Brain microvascular endothelial cell (primary cell): ENCODE data around the gene NCAN.
"Not testable (repeated sequence)": the region's sequence is repeated elsewhere in the genome, so short reads cannot be mapped to it uniquely, and the experiment has no call there.

Source experiments
- DNase-seq: peaks from one replicate; pipeline ENCODE4 v3.0.0-alpha.2; 2020
- H3K27ac ChIP-seq: fragments of 250-450 bp; sonication (Bioruptor Pico); 2 replicates; pipeline ENCODE4 v1.5.1; 2020; ENCODE audit warnings: mild to moderate bottlenecking, moderate library complexity
- H3K27me3 ChIP-seq: fragments of 250-450 bp; sonication (Bioruptor Pico); replicated peaks from 2 replicates; pipeline ENCODE4 v1.5.1; 2020; ENCODE audit warnings: mild to moderate bottlenecking
- H3K36me3 ChIP-seq: fragments of 250-450 bp; sonication (Bioruptor Pico); replicated peaks from 2 replicates; pipeline ENCODE4 v1.5.1; 2020; ENCODE audit warnings: mild to moderate bottlenecking
- H3K4me3 ChIP-seq: 2 replicates; pipeline ENCODE4 v1.5.1; 2011; ENCODE audit warnings: low read depth, mild to moderate bottlenecking, control low read depth, low read length, moderate library complexity
- CTCF ChIP-seq: IDR thresholded peaks from 2 replicates; pipeline ENCODE4 v1.5.1; 2011; ENCODE audit warnings: low read depth, mild to moderate bottlenecking, moderate library complexity, low read length, control low read depth, inconsistent platforms; ENCODE audit errors: missing control alignments
- in situ Hi-C: cut with HindIII; loops from 2 replicates; pipeline ENCODE4 v1.10.0; 2017; ENCODE audit warnings: low sequenced_read_pairs, low pct_ligation_motif_present

Gene NCAN

GRCh38 chr19:19240476-19240875 lies 28.7 kb downstream of the NCAN start:
- in situ Hi-C loops, result no loop called here
- TF ChIP-seq CTCF, result no peak
- no peak overlapping the region for H3K4me3 ChIP-seq

GRCh38 chr19:19250196-19250801 lies 38.5 kb downstream of the NCAN start:
- peaks cover 11% of the 10 kb centered on the region for H3K27me3 ChIP-seq
- no peak for DNase-seq
- H3K36me3 ChIP-seq, result no peaks in the 10 kb centered on the region
- no peak overlapping the region for H3K4me3 ChIP-seq
- in situ Hi-C loops, result no loop called here
- H3K27ac ChIP-seq, result no peak overlapping the region
- no peak for TF ChIP-seq CTCF

More at GRCh38 chr19:19240476-19240875, 28.7 kb downstream of the NCAN start:
- DNase-seq, result no peak
- Histone ChIP-seq H3K36me3 (no peaks in the 10 kb centered on the region), H3K27me3 (no peaks in the 10 kb centered on the region), H3K27ac (no peak overlapping the region)

- DNase-seq, H3K27ac ChIP-seq, H3K4me3 ChIP-seq, H3K36me3 ChIP-seq, in situ Hi-C loops: not testable (repeated sequence)
- peaks cover 11% of the 10 kb centered on the region for H3K27me3 ChIP-seq
These were observed 41.7 kb downstream of the NCAN start for GRCh38 chr19:19253409-19253808.

- Histone ChIP-seq H3K27me3 (peaks cover 8% of the 10 kb centered on the region), H3K4me3 (no peak overlapping the region), H3K27ac (no peak overlapping the region), H3K36me3 (no peaks in the 10 kb centered on the region)
- in situ Hi-C loops, result no loop called here
- no peak for DNase-seq
- no peak for TF ChIP-seq CTCF
These were observed 44.6 kb downstream of the NCAN start for GRCh38 chr19:19256072-19256969.

- in situ Hi-C loops, result no loop called here
- Histone ChIP-seq H3K27ac (no peak overlapping the region), H3K4me3 (no peak overlapping the region), H3K27me3 (peaks cover 10% of the 10 kb centered on the region), H3K36me3 (no peaks in the 10 kb centered on the region)
- DNase-seq, result no peak
- TF ChIP-seq CTCF, result no peak
These were observed 45.4 kb downstream of the NCAN start for GRCh38 chr19:19257137-19257536.

- in situ Hi-C loops, result no loop called here
- no peak for DNase-seq
- Histone ChIP-seq H3K36me3 (no peaks in the 10 kb centered on the region), H3K27ac (no peak overlapping the region), H3K4me3 (no peak overlapping the region), H3K27me3 (peaks cover 19% of the 10 kb centered on the region)
- TF ChIP-seq CTCF, result no peak
These were observed 46.3 kb downstream of the NCAN start for GRCh38 chr19:19257836-19258588.
